ENCODE results near the gene WFDC12. TPM values are rescaled to one million over a fixed set of nuclear protein-coding genes. Genes with fewer than 3 reads are reported as not detected.
"Not testable (repeated sequence)": the region's sequence is repeated elsewhere in the genome, so short reads cannot be mapped to it uniquely, and the experiment has no call there.

Gene WFDC12
- total RNA-seq, 2 donors from 2014 or later = not detected

- Histone ChIP-seq H3K4me1 (no peaks in the 10 kb centered on the region), H3K4me3 (no peak overlapping the region), H3K9me3 (no peaks in the 10 kb centered on the region), H3K27me3 (no peaks in the 10 kb centered on the region), H3K27ac (no peak overlapping the region), H3K36me3 (no peaks in the 10 kb centered on the region)
- TF ChIP-seq, protein P1, sequence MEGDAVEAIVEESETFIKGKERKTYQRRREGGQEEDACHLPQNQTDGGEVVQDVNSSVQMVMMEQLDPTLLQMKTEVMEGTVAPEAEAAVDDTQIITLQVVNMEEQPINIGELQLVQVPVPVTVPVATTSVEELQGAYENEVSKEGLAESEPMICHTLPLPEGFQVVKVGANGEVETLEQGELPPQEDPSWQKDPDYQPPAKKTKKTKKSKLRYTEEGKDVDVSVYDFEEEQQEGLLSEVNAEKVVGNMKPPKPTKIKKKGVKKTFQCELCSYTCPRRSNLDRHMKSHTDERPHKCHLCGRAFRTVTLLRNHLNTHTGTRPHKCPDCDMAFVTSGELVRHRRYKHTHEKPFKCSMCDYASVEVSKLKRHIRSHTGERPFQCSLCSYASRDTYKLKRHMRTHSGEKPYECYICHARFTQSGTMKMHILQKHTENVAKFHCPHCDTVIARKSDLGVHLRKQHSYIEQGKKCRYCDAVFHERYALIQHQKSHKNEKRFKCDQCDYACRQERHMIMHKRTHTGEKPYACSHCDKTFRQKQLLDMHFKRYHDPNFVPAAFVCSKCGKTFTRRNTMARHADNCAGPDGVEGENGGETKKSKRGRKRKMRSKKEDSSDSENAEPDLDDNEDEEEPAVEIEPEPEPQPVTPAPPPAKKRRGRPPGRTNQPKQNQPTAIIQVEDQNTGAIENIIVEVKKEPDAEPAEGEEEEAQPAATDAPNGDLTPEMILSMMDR (IDR thresholded peaks at IDR 0.05) = no peak
- DNase-seq (ENCODE audit: low spot score) = no peak
These were observed 24.8 kb upstream of the WFDC12 start for GRCh38 chr20:45149062-45149461.

- H3K9me3 ChIP-seq = no peaks in the 10 kb centered on the region
- no peak for DNase-seq (ENCODE audit: low spot score)
- H3K27ac ChIP-seq = no peak overlapping the region
- H3K4me3 ChIP-seq = no peak overlapping the region
- no peaks in the 10 kb centered on the region for H3K4me1 ChIP-seq
- H3K36me3 ChIP-seq = no peaks in the 10 kb centered on the region
- no peaks in the 10 kb centered on the region for H3K27me3 ChIP-seq
- TF ChIP-seq, protein P1 (IDR thresholded peaks at IDR 0.05) = no peak
These were observed 16.6 kb upstream of the WFDC12 start for GRCh38 chr20:45140836-45141235.

GRCh38 chr20:45139733-45140375 is 15.6 kb upstream of the WFDC12 start:
- not testable (repeated sequence) for H3K27me3 ChIP-seq; H3K4me1 ChIP-seq; H3K27ac ChIP-seq; H3K4me3 ChIP-seq; DNase-seq (ENCODE audit: low spot score); H3K9me3 ChIP-seq; H3K36me3 ChIP-seq

- no peaks in the 10 kb centered on the region for H3K9me3 ChIP-seq
- H3K4me3 ChIP-seq = no peak overlapping the region
- no peaks in the 10 kb centered on the region for H3K36me3 ChIP-seq
- no peaks in the 10 kb centered on the region for H3K27me3 ChIP-seq
- H3K27ac ChIP-seq = no peak overlapping the region
- no peak for DNase-seq (ENCODE audit: low spot score)
- no peaks in the 10 kb centered on the region for H3K4me1 ChIP-seq
- TF ChIP-seq, protein P1 (IDR thresholded peaks at IDR 0.05) = peak in 1 of 2 donors; percentile 54
These were observed 14.5 kb upstream of the WFDC12 start for GRCh38 chr20:45138561-45139300.

DNA sequence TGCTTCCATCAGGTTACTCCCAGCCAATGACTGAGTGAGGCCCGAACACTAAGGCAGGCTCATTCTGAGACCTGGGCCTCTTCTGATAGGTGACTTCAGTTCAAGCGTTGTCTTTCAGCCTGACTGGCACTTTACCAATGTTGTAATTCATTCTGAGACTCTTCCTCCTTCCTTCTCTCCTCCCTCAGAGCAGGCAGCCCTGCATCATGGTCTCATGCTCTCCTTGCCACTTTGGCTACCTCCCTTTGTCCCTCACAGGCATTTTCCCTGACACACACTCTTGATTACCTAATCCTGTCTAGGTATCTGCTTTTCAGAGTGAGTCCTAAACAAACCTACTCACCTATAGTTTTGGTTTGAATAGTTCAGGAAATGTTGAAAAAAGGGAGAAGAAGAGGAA is 12.6 kb upstream of the WFDC12 start:
- TF ChIP-seq, protein P1 (IDR thresholded peaks at IDR 0.05) = no peak
- no peak for DNase-seq (ENCODE audit: low spot score)

GRCh38 chr20:45128099-45128498 is 3.8 kb upstream of the WFDC12 start:
- no peak overlapping the region for H3K4me3 ChIP-seq
- no peaks in the 10 kb centered on the region for H3K27me3 ChIP-seq
- H3K36me3 ChIP-seq = no peaks in the 10 kb centered on the region
- H3K9me3 ChIP-seq = no peaks in the 10 kb centered on the region
- H3K27ac ChIP-seq = no peak overlapping the region
- H3K4me1 ChIP-seq = no peaks in the 10 kb centered on the region
- no peak for DNase-seq (ENCODE audit: low spot score)
- TF ChIP-seq, protein P1 (IDR thresholded peaks at IDR 0.05) = no peak

More for the DNA sequence above, 12.6 kb upstream of the WFDC12 start:
- Histone ChIP-seq H3K36me3 (no peaks in the 10 kb centered on the region), H3K27ac (no peak overlapping the region), H3K4me3 (no peak overlapping the region), H3K27me3 (no peaks in the 10 kb centered on the region), H3K4me1 (no peaks in the 10 kb centered on the region), H3K9me3 (no peaks in the 10 kb centered on the region)

Measured in right atrium auricular region (tissue), 2 donors.